Heart left ventricle (tissue), 13 donors: ENCODE measurements around the gene PLEKHG4B.

Source experiments
- POLR2A ChIP-seq, 2 donors: fragments of 450-650 bp; IDR thresholded peaks; one replicate each; pipeline ENCODE4 v1.6.1; 2017; ENCODE audit warnings: antibody characterized with exemption in 2 of 2, mild to moderate bottlenecking in 2 of 2, moderate library complexity in 2 of 2
- TF ChIP-seq, protein P1 (sequence below), 12 donors: fragments of 200-600 bp; sonication (generic) in 4 of 12; IDR thresholded peaks; one replicate each; pipeline versions ENCODE4 v1.5.0 to v1.8.0; 2018 to 2022; ENCODE audit warnings: antibody characterized with exemption in 12 of 12, mild to moderate bottlenecking in 5 of 12
- donor health status: ischemic (EF 13 %, LVEDD 7.1; RV severe dilation, severe dysfunction).
- donor health status: DM: no; HTN: yes; CAD: no.
- donor health status: DM: no; HTN: no; CAD: no.
- donor health status: ischemic (EF 25% LVEDD 6.9; RV normal size, moderate dysfunction).
- donor health status: ischemic (EF 25% LVEDD 5.7; RV mildly dilated, moderate dysfunction).
- donor health status: ischemic (EF 35%, LVEDD 5.7; RV mildly dilated, moderate dysfunction).
- donor health status: nonischemic (EF 11% LVEDD 7.7; RV severe dilation, severe dysfunction).
- donor health status: DM: yes; HTN: yes; CAD: no.
- donor health status: PGD.
- donor health status: ischemic (EF 29% LVEDD 5.4; RV normal size, mild dysfunction).
- donor health status: nonischemic (EF 23%, LVEDD 6.1; RV moderate dilation, normal function).

DNA sequence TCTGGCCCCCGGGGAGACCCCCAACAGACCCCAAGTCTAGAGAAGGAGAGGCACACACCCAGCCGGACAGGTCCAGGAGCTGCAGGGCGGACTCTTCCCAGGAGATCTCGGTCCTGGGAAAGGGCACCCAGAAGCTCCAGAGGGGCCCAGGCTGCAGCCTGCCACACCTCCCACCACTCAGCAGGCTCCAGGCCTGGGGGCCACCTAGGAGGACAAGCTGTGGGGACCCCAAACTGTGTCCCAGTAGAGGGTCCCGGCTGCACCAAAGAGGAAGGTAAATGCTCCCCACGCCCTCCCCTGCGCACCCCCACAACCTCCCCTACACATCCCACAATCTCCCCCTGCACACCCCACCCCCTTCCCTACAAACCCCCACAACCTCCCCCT lies 48.5 kb downstream of the PLEKHG4B start:
- TF ChIP-seq, protein P1, sequence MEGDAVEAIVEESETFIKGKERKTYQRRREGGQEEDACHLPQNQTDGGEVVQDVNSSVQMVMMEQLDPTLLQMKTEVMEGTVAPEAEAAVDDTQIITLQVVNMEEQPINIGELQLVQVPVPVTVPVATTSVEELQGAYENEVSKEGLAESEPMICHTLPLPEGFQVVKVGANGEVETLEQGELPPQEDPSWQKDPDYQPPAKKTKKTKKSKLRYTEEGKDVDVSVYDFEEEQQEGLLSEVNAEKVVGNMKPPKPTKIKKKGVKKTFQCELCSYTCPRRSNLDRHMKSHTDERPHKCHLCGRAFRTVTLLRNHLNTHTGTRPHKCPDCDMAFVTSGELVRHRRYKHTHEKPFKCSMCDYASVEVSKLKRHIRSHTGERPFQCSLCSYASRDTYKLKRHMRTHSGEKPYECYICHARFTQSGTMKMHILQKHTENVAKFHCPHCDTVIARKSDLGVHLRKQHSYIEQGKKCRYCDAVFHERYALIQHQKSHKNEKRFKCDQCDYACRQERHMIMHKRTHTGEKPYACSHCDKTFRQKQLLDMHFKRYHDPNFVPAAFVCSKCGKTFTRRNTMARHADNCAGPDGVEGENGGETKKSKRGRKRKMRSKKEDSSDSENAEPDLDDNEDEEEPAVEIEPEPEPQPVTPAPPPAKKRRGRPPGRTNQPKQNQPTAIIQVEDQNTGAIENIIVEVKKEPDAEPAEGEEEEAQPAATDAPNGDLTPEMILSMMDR (IDR thresholded peaks at IDR 0.05) = no peak
- TF ChIP-seq POLR2A (IDR thresholded peaks at IDR 0.05) = no peak
